ENCODE measurements around the gene FAM163B.

FAM163B gene

DNA sequence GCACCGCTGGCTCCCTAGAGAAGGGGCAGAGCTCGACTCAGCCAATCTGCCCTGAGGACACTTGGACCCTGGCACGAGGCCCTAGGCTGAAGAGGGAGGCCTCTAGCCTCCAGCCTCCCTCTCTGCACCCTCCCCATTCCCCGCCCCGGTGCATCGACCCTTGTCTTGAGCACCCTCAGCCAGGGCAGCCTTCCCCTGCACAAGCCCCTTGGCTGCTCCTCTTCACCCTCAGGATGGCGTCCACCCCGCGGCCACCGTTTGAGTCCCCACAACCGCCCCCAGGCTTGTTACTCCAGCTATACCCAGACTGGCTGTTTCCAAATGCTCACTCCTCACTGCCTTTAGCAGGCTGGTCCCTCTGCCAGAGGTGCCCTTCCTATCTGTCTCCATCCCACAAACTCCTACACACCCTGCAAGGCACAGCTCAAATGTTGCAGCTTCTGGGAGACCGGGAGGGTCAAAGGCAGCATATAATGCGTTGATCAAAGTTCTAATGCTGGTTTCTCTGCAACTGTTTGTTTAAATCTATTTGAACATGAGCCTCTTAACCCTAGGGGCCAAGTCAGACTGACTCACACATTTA is 6.5 kb upstream of the FAM163B start:
- no peak for DNase-seq (ENCODE audit: low read depth)

DNA sequence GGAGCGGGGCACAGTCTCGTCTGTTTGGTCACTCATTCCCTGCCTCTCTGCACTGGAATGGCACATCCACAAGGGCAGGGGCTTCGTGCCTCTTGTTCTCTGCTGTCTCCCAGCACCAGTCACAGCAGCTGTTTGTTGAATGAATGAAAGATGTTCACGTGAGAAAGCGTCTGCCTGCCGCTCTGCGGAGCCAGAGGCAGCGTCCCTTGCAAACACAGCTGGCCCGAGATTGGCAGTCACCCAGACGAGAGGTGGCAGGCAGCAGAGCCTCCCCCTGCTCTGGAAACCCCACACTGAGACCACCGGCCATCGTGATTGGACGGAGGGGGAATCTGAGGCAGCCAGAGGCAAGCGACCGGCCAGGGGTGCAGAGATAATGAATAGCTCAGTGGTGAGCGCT is 6.0 kb upstream of the FAM163B start:
- DNase-seq (ENCODE audit: low read depth), result no peak

DNA sequence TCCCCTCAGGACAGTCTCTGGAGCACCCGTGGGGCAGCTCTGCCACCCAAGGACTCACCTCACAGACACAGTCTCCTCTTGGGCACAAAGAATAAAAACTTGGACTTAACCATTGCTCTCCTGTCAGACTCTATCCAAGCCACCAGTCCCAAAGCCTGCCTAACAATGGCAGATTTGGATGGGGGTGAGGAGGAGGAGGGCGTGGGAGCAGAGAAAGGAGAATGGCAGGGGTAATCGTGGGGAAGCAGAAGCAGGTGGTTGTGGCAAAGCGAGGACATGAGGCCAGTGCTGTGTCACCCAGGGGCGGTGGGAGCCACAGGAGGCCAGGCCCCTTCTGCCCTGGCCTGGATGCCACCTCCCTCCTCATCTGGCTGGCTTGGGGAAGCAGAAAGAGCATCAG is 5.5 kb upstream of the FAM163B start:
- no peak for DNase-seq (ENCODE audit: low read depth)

DNA sequence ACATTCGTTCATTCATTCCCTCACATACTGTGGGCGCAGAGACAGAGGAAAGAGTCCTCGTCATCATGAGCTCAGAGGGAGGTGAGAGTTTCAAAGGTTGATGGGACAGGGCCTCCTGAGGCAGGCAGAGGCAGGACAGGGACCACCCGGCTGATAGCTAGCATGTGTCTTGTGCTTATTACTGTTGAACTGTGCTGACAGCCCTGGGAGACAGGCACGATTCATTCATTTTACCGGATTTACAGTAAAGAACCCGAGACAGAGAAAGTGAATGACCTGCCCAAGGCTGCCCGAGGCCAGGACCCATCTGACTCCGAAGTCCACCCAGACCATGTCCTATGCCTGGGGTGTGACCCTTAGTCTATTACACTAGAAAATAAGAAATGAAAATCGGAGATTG is 4.9 kb upstream of the FAM163B start:
- no peak for DNase-seq (ENCODE audit: low read depth)

DNA sequence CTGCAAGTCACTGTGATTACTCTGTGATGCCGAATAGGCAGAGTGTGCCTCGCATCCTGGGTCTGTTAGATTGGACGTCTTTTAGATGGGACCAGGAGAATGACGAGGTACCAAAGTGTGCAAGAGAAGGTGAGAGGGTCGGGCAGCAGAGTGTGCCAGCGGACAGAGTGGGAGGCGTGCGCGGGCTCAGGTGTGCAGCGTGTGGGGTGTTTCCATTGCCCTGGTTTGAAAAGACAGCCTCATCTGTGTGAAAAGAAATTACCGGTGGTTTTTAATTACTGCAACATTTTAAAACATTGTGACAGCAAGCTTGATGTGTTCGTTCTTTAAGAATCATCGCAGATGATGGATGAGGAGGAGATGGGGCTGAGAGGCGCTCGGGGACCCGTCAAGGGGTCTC is 4.2 kb upstream of the FAM163B start:
- no peak for DNase-seq (ENCODE audit: low read depth)

DNA sequence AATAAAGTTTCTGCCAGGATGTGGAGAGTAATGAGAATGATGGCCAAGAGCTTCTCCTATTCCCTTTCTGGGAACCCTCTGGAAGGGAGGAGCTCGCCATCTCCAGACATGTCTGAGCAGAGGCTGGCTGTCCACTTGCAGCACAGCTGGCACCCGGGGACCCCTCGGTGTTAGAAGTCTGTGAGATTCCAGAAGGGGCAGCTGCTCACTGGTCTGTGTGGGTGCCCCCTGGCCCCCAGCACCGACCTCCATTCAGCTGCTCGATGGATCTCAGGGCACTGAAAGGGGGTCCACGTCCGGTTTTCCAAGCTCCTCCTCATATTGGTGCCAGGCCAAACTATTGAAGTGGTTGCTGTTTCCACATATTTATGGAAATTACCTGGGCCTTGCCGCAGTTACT is 3.6 kb upstream of the FAM163B start:
- no peak for DNase-seq (ENCODE audit: low read depth)

DNA sequence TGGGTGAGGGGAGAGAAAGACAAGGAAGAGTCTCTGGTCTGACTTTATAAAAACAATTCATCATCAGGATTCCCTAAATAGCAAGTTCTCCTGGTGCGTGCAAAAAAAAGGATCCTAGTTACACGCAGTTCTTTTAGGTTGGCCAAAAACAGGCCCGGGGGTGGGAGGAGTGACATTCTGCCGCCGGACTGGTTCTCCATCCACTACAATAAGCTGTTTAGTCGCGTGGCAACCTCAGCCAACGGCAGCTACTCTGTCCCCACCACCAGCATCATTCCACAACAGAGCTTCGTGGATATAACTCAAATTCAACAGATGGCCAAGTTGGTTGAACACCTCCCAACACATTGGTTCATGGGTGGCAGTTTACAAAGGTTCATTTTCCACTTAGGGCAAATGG is 2.9 kb upstream of the FAM163B start:
- DNase-seq (ENCODE audit: low read depth), result no peak

DNA sequence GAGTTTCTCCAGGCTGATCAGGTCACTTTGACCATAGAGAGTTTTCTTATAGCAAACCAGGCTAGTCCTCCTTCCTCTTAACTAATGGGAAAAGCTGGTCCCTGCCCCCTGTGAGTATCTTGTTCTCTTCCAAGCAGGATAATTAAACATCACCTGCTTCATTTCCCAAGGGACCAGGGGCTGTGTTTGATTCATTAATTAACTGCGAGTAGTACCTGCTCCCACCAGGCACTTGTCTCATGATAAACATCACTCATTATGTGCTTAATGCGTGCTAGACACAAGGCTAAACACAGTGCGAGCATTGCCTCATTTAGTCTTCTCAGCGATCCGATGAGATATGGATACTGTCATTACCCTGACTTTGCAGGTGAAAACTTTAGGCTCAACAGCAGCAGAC is 1.7 kb upstream of the FAM163B start:
- DNase-seq (ENCODE audit: low read depth), result no peak

DNA sequence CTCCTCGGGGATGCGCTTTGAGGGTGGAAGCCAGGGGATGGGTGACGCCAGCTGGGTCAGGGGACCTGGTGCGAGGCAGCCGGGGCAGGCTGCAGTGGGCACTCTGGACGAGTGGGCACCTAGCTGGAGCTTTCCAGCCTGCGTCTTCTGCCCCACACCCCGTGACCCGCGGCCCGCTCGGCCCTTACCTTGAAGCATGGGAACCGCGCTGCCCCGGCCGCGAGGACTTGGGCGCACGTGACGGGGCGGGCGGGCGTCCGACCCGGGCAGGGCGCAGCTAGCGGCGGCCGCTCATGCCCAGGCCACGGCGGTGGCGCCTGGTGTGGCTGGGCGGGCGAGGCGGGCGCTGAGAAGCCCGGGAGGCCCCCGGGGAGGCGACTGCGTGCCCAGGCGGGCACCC is 300 bp downstream of the FAM163B start:
- no peak for DNase-seq (ENCODE audit: low read depth)

DNA sequence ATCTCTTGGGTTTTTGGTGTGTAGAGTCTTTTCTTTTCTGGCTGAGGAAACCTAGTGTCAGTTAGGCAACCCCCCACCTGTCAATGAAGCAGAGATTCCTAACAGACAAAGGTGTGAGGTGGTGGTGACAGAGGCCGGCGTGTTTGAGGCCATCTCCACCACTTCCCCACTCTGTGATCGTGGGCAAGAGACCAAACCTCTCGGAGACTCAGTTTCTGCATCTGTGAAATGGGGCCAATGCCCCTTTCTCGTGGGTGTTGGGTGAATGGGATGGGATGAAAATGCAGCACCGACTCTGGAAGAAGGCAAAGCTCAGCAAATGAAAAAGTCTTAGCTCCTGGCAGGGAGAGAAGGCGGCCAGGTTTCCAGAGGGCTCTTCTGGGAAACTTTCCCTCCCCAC is 807 bp downstream of the FAM163B start:
- no peak for DNase-seq (ENCODE audit: low read depth)

DNA sequence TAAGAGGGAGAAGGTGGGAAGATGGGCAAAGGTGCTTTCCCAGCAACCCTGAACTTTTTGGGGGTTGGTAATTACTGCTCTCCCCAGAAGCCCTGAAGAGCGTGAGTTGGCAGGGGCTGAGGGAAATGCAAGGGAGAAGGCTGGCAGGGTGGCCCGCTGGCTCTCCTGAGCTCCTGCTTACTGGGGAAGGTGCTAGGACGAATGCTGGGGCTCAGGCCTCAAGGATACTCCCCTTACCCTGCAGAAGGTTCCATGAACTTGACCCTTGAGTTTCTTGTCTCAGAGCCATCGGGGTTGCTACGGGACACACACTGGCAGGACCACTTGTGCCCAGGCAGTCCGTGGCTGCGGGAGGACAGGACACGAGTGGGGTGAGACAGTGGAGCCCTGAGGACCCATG is 1.2 kb downstream of the FAM163B start:
- DNase-seq (ENCODE audit: low read depth), result no peak

DNA sequence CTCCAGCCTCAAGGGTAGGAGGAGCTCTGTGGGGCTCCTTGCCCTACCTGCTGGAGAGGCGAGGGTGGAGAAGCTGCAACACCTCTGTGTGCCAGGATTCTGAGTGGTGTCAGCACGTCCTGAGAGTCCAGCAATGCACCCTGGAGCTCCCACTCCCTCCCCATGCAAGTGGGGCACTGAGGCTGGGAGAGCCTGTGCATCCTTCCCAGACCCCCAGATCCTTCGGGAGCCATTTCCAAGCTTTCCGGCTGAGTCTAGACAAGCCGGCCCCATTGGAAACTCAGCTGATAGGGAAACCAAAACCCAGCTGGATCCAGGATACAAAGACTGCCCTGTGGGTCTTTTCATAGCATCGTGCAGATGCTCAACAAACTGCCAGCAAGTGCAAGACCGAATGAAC is 1.8 kb downstream of the FAM163B start:
- DNase-seq (ENCODE audit: low read depth), result no peak

DNA sequence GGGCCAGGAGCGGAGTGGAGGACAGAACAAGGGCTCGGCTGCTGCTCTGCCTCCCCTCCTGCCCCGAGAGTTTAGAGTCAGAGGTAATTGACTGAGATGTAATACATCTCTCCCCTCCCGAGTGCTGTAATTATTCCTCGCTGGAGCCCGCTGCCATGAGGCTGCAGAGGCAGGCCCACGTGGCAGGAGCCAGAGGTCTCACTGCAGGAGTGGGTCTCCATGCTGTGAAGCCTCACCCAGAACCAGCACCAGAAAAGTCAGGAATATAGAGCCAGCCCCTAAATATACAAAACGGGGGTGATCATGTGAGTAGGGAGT is 2.5 kb downstream of the FAM163B start:
- DNase-seq (ENCODE audit: low read depth), result no peak

DNA sequence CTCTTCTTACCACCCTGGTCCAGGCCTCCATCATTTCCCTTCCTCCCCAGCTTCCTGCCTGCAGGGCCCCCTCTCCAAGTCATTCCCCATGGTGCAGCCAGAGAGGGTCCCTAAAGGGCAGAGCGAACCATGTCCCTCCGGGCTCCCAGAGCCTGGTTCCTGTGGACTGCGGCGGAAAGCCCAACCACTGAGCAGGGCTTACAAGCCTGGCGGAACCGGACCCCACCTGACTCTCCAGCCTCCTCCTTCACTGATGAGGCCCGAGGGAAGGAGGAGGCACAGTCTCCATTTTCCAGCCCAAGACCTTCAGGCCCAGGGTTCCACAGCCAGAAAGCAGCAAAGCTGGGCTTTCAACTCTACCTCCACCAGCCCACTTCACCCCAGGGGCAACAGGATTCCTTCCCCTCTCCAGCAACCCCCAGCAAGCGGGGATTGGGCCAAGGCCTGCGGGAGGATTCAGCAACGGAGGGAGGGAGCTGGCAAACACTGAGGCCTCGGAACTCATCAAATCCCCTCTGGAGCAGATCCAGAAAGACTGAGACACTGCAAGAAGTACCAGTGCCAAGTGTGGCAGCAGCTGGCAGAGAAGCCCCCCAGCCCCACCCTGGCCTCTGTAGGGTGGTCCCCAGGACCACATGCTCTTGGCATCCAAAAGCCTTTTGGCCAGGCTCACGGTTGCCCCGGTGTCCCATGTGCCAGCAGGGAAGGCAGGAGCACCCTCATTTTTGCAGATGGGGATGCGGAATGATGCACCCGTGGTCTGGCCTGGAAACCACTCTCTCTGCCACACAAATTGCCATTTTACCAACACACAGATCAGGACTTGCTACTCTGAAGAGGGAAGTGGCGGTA is 3.1 kb downstream of the FAM163B start:
- DNase-seq (ENCODE audit: low read depth), result no peak

DNA sequence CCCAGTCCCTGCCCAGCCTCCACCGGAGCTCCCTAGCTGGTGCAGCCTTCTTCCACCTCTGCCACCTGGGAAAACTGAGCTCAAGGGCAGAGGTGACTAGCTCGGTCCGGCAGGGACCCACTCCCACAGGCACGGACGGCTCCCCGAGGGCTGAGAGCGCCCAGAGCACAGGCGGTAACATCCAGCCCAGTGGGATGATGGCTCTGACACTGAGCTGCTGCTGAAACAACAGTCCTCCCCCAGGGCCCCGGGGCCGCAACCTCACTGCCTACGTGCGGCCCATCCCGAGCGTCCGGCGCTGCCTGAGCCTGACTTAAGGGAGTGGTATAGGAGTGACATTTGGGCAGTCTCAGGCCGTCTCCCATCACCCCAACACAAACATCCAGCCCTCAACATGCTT is 3.7 kb downstream of the FAM163B start:
- no peak for DNase-seq (ENCODE audit: low read depth)

DNA sequence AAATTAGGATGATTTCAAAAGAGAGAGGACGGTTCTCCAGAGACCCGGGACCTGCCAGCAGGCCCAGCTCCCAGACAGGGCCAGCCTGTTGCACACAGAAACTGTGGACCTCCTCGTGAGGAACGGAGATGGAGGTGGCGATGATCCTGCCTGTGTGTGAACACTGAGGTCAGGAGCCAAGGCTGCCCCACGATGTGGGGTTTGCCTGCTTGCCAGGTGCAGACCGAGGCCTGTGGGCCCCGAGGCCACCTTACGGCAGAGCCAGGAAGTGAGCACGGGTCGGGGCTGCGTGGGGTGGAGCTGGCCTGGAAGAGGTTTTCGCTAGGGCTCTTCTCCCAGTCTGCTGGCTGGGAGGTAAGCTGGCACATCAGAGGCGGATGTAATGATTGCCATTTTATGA is 4.3 kb downstream of the FAM163B start:
- no peak for DNase-seq (ENCODE audit: low read depth)

DNA sequence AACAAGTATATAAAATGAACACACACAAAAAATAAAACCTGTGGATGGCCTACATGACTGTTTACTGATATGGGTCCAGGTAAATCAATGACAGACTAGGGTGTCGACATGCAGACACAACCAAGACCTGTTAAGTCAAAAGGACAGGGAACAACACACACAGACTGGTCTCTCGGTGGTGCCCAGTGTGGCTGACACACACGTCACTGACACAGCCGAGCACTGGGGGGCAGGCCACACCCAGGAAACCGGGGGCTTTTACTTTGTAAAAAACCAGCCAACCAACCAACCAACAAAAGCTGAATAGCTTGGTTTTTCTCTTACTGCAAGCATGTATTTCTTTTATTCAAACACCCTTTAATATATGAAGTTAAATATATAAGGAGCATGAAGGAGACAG is 5.0 kb downstream of the FAM163B start:
- DNase-seq (ENCODE audit: low read depth), result peak; percentile 15

DNA sequence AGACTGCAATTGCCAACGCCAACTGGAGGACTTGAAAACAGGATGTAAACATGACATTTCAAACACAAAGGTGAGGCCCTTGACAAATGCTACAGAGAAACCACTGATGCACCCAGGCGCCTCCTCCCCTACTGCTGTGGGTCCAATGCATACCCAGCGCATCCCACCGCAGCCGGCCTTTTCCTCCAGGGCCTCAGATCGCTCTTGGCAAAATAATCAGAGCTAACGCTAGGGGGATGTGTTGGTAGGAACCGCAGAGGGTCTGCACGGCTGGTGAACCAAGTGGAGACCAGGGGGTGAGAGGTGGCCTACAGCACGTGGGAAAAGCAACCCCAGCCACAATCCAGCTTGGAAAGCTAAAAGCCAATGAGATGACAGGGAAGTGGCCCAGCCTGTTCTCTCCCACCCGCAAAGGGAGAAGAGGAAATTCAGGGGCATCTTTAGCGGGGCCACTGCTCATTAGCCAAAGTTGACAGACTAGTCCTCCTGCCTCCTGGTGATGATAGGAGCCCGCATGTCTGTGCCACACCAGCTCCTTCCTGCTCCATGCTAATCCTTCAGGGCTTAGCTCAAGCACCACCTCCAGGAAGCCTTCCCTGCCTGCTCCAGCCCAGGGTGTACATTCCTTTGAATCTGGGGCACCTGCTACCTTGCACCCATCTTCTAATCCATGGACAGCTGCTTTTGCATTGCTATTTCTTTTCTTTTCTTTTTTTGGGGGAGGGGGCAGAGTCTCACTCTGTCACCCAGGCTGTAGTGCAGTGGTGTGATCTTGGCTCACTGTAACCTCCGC is 5.9 kb downstream of the FAM163B start:
- no peak for DNase-seq (ENCODE audit: low read depth)

DNA sequence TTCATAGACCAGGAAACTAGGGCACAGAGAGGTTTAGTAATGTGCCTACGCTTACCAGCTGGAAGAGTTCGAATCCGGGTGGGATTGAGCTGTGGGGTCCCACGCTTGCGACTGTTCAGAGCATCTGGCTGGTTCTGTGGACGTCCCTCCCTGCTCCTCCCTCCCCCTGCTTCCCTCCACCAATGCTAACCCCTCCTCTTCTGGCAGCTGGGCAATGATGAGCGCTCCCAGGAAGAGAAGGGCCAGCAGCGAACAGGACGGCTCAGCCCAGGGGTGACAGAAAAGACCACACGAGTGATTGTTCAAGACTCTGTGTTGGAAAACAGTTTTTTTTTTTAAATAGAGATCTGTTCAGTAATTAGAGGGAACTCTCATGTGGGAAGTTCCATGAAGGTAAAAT is 6.9 kb downstream of the FAM163B start:
- no peak for DNase-seq (ENCODE audit: low read depth)

DNA sequence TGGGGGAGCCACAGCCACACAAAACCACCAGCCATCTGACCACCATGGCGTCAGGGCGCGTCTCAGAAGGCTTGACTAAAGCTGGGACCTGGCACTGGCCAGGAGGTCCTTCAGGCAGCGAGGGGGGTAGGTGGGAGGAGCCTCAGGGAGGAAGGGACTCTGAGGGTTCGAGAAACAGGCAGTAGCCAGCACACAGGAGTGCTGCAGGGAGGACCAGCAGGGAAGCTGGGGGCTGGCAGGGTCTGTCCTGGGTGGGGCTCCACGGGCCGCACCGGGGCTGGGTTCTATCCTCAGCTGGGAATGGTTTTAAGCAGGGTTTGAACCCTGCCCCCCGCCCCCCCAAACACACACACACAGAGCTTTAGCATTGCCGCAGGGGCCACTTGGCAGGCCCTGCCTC is 7.4 kb downstream of the FAM163B start:
- DNase-seq (ENCODE audit: low read depth), result no peak

DNA sequence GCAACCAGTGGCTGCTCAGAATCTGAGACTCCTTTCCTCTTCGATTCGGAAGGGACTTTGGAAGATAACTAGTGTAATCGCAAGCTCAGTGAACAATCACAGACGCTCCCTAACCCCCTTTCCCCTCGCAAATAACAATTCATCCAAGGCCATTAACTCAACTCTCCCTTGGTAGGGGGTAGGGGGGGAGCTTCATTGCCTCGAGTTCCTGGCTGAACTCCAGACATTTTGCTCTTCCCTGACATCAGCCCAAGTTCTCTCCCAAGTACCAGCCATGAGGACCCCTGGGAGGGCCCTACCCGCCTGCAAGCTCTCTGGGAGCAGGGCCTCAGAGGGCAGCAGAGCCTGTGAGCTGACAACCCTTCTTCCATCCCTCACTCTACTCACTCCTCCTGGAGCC is 8.4 kb downstream of the FAM163B start:
- no peak for DNase-seq (ENCODE audit: low read depth)

DNA sequence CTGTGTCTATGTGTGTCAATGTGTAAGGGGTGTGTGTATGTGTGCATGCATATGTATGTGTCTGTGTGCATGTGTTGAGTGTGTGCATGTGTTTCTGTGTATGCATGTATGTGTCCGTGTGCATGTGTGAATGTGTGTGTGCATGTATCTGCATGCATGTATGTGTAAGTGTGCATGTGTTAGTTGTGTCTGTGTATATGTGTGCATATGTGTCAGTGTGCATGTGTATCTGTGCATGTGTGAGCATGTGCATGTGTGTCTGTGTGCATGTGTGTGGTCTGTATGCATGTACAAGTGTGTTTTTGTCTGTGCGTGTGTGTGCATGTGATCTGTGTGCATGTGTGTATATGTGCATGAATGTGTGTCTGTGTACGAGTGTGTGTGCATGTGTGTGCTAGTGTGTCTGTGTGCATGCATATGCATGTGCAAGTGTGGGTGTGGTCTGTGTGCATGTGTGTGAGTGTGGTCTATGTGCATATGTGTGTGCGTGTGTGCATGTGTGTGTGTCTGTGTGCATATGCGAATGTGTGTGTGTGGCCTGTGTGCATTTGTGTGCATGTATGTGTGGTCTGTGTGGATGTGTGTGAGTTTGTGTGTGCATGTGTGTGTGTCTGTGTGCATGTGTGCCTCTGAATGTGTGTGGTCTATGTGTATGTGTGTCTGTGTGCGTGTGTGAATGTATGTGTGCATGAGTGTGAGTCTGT is 9.6 kb downstream of the FAM163B start:
- DNase-seq (ENCODE audit: low read depth), result no peak

DNA sequence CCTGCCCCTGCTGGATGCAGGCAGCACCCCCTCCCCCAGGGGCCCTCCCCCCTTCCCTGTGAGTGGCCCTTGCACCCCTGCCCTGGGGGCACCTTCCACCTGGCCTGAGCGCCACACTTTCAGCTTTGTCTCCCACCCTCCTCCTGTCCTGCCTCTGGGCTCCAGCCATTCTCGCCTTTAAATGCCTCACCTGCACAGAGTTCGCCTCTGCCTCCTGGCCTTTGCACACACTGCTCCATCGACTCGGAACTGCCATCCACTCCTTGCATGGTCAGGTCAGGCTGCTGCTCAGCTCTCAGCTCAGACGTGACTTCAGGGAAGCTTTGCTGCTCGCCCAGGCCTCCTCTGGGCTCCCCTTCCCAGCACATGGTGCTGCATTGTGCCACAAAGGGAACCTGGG is 10.2 kb downstream of the FAM163B start:
- DNase-seq (ENCODE audit: low read depth), result no peak

Measured in stimulated activated CD8-positive, alpha-beta memory T cell treated with anti-CD3 and anti-CD28 coated beads, Interleukin-12 subunit alpha, Interleukin-12 subunit beta, amount 100 ng/mL, for 4 hours (primary cell).